Measurements from ENCODE around the gene AKT1.
"Not testable (repeated sequence)": the region's sequence is repeated elsewhere in the genome, so short reads cannot be mapped to it uniquely, and the experiment has no call there.

Gene AKT1

DNA sequence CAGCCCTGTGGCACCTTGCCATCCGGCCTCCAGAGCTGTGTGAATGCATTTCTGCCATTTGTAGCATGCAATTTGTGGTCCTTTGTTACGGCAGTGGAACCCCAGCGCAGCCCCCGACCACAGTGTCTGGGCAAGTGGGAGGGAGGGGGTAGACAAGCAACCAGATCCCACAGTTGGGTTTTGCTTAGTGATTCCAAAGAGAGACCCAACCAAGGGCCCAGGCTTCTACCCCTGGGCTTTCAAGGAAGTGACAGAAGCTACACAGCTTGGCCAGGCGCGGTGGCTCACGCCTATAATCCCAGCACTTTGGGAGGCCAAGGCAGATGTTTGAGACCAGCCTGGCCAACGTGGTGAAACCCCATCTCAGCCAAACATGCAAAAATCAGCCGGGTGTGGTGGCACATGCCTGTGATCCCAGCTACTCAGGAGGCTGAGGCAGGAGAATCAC lies 23.2 kb upstream of the AKT1 start:
- no peak for DNase-seq

DNA sequence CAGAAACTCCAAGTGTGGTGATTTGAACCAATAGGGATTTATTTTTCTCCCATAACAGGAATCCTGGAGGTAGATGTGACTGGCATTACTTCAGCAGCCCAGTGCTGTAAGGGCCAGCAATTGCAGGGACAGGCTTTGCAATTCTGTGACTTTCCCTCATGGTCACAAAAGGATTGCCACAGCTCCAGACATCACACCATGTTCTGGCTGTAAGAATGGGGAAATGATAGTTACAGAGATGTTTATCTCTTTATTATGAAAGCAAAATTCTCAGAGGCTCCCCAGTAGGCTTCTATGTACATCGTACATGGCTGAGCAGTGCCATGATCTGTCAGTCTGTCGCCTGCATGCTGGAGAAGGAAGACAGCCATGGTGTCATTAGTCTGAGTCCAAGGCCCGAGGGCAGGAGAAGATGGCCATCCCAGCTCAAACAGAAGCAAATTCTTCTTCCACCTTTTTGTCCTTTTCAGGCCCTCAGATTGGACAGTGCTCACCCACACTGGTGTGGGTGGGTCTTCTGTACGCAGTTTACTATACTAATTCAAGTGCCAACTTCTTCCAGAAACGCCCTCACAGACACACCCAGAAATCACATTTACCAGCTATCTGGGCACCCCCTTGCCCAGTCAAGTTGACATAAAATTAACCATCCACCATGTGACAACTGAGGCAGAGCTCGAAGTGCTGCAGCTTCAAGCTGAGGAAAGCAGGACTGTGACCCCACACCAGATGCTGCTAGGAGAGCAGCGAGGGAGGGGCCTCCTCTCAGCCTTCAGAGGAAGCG lies 22.6 kb upstream of the AKT1 start:
- no peak for DNase-seq

DNA sequence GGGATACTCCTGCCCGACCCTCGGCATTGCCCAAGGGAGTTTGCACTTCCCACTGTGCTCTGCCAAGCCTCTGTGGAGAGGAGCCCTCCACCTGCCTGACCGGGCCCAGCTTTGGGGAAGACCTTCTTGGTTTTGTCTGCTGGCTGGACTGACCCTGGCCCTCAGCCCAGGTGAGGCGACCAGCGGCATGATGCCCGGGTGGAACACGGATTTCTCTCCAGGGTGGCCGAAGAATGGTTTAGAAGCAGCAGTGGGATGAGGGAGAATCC lies 21.0 kb upstream of the AKT1 start:
- no peak for DNase-seq

DNA sequence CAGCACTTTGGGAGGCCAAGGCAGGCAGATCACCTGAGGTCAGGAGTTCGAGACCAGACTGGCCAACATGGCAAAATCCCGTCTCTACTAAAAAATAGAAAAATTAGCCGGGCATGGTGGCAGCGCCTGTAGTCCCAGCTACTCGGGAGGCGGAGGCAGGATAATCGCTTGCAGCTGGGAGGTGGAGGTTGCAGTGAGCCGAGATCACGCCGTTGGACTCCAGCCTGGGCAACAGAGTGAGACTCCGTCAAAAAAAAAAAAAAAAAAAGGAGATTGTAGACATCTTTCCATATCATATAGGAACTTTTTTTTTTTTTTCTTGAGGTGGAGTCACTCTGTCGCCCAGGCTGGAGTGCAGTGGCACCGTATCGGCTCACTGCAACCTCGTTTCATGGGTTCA lies 19.2 kb upstream of the AKT1 start:
- DNase-seq: not testable (repeated sequence)

DNA sequence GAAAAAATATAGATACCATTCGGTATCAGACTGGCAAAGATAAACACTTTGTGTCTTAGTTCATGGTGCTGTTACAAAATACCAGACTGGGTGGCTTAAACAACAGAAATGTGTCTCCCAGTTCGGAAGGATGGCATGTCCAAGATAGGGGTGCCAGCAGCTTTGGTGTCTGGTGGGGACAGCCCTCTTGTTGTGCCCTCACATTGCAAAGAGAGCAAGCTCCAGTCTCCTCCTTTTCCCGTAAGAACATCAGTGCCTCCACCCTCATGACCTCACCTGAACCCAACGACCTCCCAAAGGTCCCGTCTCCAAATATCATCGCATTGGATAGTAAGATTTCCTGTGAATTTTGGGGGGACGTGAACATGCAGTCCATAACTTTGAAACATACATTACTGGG lies 17.7 kb upstream of the AKT1 start:
- no peak for DNase-seq

DNA sequence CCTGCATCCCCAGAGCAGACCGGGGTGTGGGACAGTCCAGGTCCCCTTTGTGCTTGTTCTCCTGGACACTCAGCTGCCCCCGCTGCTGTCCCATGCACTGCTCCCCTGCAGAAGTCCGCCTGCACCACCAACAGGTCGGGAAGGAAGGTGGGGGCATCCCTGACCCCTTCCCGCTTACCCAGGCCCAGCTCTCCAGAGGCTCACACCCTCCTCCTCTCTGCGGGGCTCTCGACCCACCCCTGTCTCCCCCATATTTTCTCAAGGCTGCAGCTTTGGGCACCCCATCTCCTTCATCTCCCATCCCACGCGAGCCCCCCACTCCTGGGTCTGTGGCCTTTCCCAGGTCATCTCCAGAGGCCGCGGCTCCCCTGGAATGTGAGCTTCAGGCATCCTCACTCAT lies 14.8 kb upstream of the AKT1 start:
- DNase-seq: peak; percentile 1

DNA sequence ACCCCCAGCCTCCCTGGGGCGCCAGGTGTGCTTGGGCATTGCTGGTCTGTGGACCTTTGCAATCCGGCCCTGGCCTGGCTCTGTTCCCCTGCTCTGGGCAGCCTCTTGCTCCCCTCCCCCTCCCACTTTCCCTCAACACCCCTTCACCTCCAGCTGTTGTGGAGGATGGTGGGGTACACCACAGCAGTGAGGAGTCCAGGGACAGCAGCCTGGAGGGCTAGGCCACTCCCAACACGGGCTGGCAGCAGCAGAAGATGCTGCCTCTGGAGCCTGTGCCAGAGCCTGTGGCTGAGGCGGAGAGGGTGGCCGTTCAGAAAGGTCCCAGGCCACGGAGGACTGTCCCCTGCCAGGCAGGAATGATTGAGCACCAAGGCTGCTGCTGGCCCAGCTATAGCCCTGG lies 12.9 kb upstream of the AKT1 start:
- no peak for DNase-seq

DNA sequence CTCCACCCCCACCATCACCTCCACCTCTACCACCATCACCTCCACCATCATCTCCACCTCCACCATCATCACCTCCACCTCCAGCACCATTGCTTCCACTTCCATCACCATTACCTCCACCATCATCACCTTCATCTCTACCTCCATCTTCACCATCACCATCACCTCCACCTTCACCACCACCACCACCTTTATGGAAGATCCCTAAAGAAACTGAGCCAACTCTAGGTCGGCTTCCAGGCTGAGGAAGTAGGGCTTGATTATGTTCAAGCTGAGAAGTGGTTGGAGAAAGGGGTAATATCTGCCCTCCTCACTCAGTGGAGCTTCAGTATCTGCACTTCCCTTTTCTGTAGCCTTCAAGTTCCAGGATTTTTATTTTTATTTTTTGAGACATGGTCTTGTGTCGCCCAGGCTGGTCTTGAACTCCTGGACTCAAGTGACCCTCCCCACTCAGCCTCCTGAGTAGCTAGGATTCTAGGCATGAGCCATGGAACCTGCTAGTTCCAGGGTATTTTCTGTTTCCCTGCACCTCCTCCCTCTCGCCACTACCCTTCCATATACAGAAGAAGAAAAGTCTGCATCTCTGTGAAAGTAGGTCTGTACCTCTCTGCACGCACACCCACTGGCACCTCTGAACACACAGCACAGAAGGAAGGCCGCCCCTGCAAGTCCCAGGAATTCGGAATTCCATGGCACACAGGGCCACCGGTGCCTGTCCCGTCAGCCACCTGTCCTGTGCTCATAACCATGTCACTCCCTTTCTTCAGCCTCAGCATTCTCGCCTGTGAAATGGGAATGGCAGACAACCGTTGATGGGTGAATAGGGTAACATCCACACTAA lies 11.3 kb upstream of the AKT1 start:
- DNase-seq: no peak

DNA sequence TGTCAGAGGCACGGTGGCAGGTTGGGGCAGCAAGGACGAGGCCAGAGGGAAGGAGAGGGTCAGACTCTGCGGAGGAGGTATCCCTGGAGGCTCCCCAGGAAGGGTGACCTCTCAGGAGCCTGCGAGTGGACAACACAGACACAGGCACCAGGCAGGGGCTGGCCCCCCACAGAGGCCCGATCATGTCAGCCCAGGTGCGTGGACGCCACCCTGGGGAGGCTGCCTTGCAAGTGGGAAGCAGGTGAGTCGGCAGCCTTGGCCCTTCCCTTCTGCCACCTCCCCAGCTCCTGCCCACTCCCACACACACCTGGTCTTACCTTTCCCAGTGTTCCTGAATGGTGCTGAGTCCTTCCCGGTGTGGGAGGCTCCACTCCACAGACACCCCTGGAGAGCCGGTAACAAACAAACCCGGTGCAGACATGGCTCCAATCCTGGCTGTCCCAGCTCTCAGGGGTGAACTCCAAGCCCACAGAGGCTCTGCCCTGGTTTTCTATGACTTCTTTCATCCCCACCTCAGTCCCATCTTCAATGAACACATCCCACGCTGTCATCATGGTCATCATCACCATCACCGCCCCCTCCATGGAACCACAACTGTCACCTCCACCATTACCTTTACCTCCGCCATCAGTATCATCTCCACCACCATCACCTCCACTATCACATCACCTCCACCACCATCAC lies 10.5 kb upstream of the AKT1 start:
- no peak for DNase-seq

DNA sequence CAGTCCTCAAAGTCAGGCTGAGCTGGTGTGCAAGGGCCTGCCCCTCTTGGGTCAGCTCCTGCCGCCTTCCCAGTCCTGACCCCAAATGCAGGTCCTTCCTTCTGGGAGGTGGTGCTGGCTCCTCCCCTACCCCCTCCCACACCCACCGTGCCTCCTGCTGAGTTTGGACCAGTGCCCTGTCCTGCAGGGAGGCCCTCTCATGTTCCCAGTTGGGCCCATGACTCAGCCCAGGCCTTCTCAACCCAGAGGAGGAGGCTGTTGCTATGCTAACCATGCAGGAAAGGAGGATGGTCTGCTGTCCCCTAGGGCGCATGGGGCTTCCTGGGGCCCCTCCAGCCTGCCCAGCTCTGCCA lies 9.8 kb upstream of the AKT1 start:
- no peak for DNase-seq

DNA sequence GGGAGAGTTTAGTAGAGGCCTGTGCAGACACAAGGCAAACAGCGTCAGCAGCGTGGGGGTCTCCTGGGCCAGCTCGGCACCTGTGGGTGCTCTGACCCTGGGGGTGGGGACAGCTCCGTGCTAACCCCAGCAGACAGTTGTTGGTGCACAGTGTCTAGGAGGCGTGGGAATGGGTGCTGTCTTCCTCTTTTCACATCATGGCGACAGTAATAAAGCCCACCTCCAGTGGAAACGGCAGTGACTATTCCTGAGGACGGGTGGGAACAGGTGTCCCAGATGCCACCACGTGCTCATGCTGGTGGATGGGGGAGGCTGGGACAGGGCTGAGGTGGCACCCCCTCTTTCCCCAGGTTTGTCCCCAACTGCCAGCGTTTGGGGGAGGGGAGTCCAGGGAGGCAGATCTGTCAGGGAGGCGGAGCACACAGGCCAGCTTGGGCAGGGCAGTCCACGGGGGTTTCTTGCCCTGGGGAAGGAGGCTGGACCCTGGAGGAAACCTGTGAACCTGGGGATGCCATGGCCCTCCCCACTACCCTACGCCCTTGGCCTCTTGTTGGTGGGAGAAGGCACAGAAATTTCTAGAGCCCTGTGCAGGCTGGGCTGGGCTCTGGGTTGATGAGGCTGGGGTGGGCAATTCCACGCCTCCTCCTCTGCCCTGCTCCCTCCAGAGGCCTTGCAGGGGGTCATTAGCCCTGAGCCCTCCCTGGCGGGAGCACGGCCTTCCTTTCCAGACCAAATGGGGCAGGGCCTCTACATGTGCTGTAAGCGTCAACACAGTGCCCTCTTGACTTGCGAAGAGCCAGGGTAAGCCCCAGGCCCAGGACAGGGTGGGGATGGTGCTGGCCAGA lies 9.2 kb upstream of the AKT1 start:
- no peak for DNase-seq

DNA sequence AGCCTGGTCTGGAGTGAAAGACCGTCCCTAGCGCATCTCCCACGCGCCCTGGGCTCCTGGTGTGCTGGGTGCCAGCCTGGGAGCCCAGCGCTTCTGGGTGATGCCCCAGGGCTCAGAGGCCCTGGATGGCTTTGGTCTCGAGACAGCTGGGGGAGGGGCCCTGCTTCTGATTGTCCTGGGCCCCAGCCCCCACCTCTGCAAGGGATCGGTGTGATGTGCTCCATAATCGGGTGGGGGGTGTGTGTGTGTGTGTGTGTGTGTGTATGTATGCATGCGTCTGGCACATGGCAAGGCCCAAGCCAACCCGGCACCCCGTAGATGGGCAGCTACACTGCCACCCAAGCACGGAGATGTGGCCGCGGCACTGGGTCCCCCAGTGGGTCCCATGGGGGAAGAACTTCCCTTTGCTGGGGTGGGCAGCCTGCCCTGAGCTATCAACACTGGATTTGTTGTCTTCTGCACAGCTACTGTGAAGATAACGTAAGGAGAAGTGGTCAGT lies 8.4 kb upstream of the AKT1 start:
- no peak for DNase-seq

DNA sequence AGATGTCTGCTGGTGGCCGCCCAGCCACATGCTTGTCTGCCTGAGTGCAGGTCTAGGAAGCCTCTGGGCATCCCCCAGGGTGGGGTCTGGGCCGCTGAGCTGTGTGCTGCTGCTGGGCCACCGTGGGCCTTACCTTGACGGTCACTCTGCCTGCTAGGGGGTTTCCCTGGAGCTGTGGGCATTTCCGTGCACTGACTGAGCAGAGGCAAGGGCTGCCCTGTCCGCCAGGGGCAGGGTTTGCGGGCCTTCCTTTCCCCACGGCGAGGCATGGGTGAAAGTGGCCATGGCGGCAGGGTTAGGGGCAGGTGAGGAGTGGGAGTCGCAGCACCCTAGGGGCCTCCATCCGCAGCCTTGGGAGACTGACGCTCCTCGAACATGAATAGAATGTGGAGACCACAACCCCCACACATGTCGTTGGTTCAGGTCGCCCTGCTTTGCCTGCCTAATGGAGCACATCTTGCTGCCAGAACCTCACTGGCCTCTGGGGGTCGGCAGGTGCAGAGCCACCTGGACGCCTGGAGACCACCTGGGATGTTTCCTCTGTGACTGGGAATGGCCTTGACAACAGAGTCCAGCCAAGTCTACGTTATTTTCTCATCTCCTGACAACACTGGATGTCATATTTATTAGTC lies 7.8 kb upstream of the AKT1 start:
- no peak for DNase-seq

DNA sequence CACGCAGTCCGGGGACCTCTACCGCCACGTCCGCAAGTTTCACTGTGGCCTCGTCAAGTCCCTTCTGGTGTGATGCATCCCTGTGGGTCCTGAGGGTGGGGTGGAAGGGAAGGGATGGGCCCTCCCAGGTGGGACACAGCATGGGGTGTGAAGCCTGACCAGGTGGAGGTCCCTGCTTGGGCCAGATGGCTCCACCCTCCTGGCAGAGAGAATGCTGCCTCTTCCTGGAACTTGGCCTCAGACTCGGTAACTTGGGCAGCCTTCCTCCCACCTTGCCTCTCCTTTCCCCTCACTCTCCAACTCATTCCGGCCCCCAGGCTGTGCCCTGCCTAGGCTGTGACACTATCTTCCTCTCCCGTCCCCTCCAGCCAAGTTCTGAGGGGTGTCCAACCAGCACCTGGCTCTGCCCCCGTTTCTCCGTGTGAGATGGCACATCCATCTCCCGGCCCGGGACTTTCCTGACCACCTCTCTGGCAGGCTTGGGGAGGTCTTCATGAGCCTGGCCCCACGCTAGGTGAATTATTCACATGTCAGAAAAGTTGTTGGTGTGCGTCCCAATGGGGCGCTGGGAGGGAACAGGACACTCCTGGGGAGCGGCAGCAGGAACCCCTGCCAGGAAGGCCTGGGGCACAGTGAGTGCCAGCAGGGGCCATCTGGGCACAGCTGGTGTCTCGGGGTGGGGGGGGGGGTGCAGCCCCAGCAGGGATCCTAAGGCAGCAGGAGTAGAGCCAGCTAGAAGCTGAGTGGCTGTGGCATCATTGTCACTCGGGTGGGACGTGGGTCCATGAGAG lies 7.0 kb upstream of the AKT1 start:
- no peak for DNase-seq

DNA sequence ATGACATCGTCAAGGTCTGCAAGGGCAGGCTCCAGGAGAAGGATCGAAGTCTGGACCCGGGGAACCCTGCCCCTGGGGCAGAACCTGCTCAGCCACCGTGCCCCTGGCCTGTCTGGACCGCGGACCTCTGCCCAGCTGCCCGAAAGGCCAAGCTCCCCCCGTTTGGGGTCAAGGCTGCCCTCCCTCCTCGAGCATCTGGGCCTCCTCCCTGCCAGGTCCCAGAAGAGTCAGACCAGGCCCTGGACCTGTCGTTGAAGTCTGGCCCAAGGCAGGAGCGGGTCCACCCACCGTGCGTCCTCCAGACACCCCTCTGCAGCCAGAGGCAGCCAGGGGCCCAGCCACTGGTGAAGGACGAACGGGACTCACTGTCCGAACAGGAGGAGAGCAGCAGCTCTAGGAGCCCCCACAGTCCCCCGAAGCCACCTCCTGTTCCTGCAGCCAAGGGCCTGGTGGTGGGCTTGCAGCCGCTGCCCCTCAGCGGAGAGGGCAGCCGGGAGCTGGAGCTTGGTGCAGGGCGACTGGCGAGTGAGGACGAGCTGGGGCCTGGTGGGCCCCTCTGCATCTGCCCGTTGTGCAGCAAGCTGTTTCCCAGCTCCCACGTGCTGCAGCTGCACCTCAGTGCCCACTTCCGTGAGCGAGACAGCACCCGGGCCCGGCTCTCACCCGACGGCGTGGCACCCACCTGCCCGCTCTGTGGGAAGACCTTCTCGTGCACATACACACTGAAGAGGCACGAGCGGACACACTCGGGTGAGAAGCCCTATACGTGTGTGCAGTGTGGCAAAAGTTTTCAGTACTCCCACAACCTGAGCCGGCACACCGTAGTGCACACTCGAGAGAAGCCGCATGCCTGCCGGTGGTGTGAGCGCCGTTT lies 6.2 kb upstream of the AKT1 start:
- DNase-seq: no peak

DNA sequence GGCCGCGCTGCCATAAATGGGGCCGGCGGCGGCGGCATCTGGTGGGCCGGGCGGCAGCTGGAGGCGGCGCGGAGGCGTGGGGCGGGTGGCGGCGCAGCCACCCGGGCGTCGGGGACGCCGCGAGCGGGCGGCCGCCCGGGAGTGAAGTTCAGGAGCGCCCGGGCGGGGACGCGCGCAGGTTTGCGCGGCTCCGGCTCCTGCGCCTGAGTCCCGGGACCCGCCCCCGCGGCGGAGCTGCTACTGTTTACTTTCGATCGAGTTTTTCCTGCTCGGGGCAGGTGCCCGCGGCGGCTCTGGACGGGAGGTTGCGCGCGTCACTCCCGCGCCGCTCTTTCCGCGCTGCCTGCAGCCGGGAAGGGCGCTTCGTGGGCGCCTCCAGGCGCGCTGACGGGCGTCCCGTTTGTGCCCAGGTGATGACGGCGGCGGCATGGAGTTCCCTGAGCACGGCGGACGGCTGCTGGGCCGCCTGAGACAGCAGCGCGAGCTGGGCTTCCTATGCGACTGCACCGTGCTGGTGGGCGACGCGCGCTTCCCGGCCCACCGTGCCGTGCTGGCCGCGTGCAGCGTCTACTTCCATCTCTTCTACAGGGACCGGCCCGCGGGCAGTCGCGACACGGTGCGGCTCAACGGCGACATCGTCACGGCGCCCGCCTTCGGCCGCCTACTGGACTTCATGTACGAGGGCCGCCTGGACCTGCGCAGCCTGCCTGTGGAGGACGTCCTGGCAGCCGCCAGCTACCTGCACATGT lies 5.4 kb upstream of the AKT1 start, which contains the start of gene ZBTB42:
Gene ZBTB42, plus strand, starts transcription at position 331 of the 749 bp plus-strand sequence. Its CDS starts 97 bp downstream, at position 428.
- peak; percentile 88 for DNase-seq

DNA sequence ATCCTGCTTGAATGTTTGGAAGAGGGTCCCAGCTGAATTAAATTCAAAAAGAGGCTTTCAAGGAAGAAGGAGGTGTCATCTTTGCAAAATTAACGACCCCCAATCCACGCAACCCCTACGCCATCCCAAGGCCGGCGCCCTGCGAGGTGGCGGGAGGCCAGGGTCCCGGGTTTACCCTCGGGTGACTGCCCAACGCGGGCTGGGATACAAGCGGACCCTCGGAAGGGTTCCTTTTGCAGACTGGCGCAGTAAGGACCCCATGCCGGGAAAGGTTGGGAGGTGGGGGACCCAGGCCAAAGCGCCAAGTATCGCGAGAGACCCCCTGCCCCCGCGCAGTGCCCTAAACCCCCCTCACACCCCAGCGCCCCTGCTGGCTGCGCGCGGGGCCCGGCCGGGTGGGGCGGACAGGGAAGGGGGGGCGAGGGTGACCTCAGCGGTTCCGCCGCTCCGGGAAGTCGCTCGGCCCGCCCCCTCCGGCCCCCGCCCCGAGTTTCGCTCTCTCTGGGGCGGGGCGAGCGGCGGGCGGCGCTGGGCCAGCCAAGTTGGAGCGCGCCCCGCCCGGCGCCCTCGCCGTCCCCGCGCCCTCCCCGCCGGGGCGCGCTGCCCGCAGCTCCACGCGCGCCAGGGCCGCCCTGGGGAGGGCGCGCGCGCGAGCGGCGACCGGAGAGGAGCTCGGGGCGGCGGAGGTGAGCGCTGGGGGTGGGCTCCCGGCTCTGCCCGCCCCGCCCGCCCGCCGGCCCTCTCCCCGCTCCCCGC lies 4.6 kb upstream of the AKT1 start:
- DNase-seq: peak; percentile 95

DNA sequence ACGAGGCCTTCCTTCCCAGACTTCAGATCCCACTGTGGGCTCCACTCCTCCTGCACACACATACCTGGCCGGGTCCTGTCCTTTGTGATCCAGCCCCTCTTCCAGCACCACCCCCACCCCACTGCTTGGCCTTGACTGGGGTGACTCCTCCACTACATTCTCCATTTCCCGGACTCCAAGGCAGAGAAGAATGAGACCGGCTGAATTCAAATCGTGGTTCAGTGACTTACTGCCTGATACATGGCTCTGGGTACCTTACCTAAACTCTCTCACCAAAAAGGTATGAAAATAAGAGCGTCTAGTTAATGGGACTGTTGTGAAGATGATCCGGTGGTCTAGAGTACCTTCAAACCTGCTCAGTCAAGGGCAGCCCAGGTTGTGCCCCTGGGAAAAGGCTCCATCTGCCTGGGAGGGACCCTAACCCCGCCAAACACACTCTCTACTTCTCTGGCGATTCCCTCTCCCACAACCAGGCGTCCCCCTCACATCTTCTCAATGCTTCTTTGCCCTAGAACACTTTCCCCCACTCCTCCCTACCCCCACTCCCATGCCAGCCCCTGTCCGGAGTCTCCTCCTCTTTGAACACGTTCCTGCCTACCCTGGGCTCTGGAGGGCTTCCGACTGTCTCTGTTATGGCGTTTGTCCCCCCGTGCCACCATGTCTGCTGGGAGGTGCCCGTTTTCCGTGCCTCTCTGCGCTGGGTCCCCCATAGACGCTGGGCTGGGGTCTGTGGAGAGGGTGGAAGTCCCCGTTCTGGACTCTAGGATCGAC lies 3.9 kb upstream of the AKT1 start:
- DNase-seq: peak; percentile 24
